CD4-positive, alpha-beta T cell treated with Interleukin-15 for 4 hours (primary cell): ENCODE results near the gene U2SURP.

ENCODE experiments used
- DNase-seq: peaks from one replicate; pipeline ENCODE4 v3.0.0-alpha.2; 2020; ENCODE audit warnings: low spot score

Gene U2SURP

DNA sequence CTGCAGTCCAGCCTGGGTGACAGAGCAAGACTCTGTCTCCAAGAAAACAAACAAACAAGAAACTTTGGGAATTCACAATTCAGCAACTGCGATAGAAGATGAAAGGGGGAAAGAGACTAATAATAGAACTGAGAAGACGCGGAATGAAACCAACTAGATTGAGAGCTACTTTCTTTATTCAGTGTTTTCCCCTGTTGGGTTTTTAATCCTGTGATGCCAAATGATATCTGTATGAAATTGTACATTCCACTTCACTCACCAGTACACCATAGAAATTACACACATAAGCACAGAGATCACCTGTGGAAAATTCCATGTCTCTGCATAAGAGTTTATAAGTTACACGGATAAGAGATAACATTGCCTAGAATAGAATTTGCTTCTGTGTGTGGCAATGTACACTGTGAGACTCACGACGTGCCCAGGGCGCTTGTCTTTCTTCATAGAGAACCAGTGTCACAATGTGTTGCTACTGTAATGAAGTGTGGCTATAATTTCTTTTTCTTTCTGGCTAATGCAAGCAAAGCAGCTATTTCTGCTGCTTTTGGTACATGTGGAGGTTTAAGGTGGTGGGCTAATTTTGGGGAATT, 100.5 kb downstream of the U2SURP start:
- DNase-seq, result no peak

DNA sequence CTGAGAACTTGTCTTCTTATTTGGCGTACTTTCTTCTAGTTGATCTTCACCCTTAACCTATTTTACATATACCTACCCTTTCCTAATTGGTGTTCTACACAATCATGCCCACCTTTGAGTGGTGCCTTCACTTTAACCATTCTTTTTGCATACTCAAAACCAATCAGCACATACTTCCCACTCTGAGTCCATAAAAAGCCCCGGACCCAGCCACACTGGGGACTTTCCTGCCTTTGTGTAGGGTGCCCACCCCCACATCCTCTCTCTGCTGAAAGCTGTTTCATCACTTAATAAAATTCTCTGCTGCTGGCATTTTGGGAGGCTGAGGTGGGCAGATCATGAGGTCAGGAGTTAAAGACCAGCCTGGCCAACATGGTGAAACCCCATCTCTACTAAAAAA, 102.3 kb downstream of the U2SURP start:
- no peak for DNase-seq

DNA sequence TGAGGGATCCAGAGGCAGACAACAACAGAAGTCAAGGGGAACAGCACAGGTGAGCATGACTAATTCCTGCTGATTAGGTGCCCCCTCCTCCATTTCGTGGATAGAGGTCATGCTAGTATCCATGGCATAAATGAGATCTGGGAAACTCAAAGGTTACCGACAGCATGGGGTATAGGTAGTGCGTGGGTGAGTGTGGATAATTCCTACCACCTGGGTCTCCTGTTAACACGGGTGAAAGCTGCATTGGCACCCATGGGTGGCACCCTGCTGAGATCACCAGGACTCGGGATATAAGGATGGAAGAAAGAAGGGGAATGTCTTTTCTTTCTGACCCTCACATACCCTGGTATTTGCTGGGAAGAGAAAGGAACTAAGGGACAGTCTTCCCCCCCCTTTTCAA, 103.8 kb downstream of the U2SURP start:
- DNase-seq, result no peak

DNA sequence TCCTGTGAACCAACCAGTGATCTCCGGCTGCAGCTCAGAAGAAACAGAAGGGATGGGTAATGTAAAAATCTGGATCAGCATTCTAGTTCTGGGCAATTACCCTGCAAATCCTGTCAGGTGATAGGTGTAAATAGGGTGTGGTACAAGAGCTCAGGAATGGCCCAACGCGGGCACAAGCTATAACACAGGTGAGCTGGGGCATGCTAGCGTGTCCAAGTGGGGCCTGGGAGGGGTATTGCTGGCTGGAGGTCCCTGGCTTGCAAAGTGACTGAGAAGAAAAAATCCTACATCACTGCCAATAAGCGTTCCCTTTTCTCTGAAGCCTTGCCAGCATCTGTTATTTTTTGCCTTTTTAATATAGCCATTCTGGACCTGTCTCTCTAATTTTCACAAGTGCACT, 108.5 kb downstream of the U2SURP start:
- DNase-seq, result no peak
